Activated CD4-positive, alpha-beta memory T cell treated with anti-CD3 and anti-CD28 coated beads for 36 hours (primary cell): ENCODE measurements around the gene STAB1. TPM values are rescaled to one million over a fixed set of nuclear protein-coding genes. Genes with fewer than 3 reads are reported as not detected.

ENCODE experiments used
- CTCF ChIA-PET: fragments of 350-600 bp; sonication (Branson Sonifier 250); formaldehyde crosslinking; loops from one replicate; lab custom pipeline; 2021; ENCODE audit warnings: antibody characterized with exemption, inconsistent platforms; lab: Charles Lee
- POLR2A ChIA-PET: fragments of 350-600 bp; sonication (Branson Sonifier 250); formaldehyde crosslinking; loops from one replicate; lab custom pipeline; 2021; ENCODE audit warnings: antibody characterized with exemption; lab: Charles Lee
- DNase-seq: peaks from one replicate; pipeline ENCODE4 v3.0.0-alpha.2; 2020
- H3K27ac Mint-ChIP-seq: one replicate; pipeline ENCODE4 v1.8.0; 2021; ENCODE audit warnings: mixed read lengths
- H3K27me3 Mint-ChIP-seq: one replicate; pipeline ENCODE4 v1.8.0; 2021; ENCODE audit warnings: mixed read lengths
- H3K36me3 Mint-ChIP-seq: one replicate; pipeline ENCODE4 v1.8.0; 2021; ENCODE audit warnings: mixed read lengths
- H3K4me1 Mint-ChIP-seq: one replicate; pipeline ENCODE4 v1.8.0; 2021; ENCODE audit warnings: low read depth, mixed read lengths
- H3K4me3 Mint-ChIP-seq: one replicate; pipeline ENCODE4 v1.8.0; 2021; ENCODE audit warnings: mild to moderate bottlenecking, mixed read lengths
- H3K9me3 Mint-ChIP-seq: one replicate; pipeline ENCODE4 v1.8.0; 2021; ENCODE audit warnings: mixed read lengths
- intact Hi-C: fragments of 100-400 bp; cut with micrococcal nuclease; formaldehyde crosslinking; loops from one replicate; pipeline ENCODE4 v1.15.1; 2023
- total RNA-seq, 2 experiments: library from RNA; stranded (reverse); gene quantifications; one replicate each; pipeline ENCODE4 v1.2.3, GENCODE V29; 2021

Gene STAB1
- total RNA-seq, 2 experiments from 2014 or later = 0.14 TPM; not detected in 1

- ChIA-PET POLR2A (no interaction called here), CTCF (no interaction called here)
- intact Hi-C loops = no loop called here
- H3K27ac Mint-ChIP-seq = no peak overlapping the region
- H3K4me3 Mint-ChIP-seq = no peak overlapping the region
- H3K27me3 Mint-ChIP-seq = no peaks in the 10 kb centered on the region
- H3K36me3 Mint-ChIP-seq = peaks cover 33% of the 10 kb centered on the region
- H3K9me3 Mint-ChIP-seq = no peaks in the 10 kb centered on the region
- no peak for DNase-seq
- H3K4me1 Mint-ChIP-seq = no peaks in the 10 kb centered on the region
These were observed 4.9 kb upstream of the STAB1 start for GRCh38 chr3:52490035-52490938.

GRCh38 chr3:52490939-52491526 lies 4.1 kb upstream of the STAB1 start:
- Mint-ChIP-seq H3K9me3 (no peaks in the 10 kb centered on the region), H3K4me3 (no peak overlapping the region), H3K36me3 (peaks cover 28% of the 10 kb centered on the region), H3K4me1 (no peaks in the 10 kb centered on the region), H3K27ac (no peak overlapping the region), H3K27me3 (no peaks in the 10 kb centered on the region)
- no peak for DNase-seq
- CTCF ChIA-PET = no interaction called here
- intact Hi-C loops = no loop called here
- POLR2A ChIA-PET = no interaction called here

DNA sequence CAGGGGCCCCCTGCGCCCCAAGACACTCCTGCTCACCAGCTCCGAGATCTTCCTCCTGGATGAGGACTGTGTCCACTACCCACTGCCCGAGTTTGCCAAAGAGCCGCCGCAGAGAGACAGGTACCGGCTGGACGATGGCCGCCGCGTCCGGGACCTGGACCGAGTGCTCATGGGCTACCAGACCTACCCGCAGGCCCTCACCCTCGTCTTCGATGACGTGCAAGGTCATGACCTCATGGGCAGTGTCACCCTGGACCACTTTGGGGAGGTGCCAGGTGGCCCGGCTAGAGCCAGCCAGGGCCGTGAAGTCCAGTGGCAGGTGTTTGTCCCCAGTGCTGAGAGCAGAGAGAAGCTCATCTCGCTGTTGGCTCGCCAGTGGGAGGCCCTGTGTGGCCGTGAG lies 3.1 kb upstream of the STAB1 start:
- H3K9me3 Mint-ChIP-seq = no peaks in the 10 kb centered on the region
- no peaks in the 10 kb centered on the region for H3K4me1 Mint-ChIP-seq
- no peak overlapping the region for H3K4me3 Mint-ChIP-seq
- ChIA-PET CTCF (no interaction called here), POLR2A (no interaction called here)
- DNase-seq = no peak
- no peak overlapping the region for H3K27ac Mint-ChIP-seq
- intact Hi-C loops = no loop called here
- H3K36me3 Mint-ChIP-seq = peaks cover 28% of the 10 kb centered on the region
- no peaks in the 10 kb centered on the region for H3K27me3 Mint-ChIP-seq

GRCh38 chr3:52493232-52494017 lies 1.7 kb upstream of the STAB1 start:
- POLR2A ChIA-PET = no interaction called here
- no peak overlapping the region for H3K27ac Mint-ChIP-seq
- no peaks in the 10 kb centered on the region for H3K4me1 Mint-ChIP-seq
- no peaks in the 10 kb centered on the region for H3K9me3 Mint-ChIP-seq
- peaks cover 22% of the 10 kb centered on the region for H3K36me3 Mint-ChIP-seq
- CTCF ChIA-PET = no interaction called here
- intact Hi-C loops = no loop called here
- no peak overlapping the region for H3K4me3 Mint-ChIP-seq
- DNase-seq = no peak
- H3K27me3 Mint-ChIP-seq = no peaks in the 10 kb centered on the region

DNA sequence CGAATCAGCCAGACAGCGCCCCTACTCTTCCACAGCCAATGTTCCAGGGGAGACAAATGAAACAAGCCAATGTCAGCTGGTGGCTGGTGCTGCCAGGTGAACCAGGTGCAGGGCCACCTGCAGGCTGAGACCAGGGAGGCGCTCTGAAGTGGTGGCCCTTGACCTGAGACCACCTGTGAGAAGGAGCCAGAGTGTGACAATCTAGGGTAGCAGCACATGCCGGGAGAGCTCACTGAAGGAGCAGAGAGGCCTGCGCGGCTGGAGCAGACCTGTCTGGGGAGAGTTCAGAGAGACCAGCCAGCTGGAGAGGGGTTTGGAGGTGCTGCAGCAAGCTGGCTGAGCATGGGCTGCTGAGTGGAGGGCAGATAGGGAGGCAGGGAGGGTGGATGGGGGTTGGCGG lies 693 bp upstream of the STAB1 start:
- ChIA-PET CTCF (no interaction called here), POLR2A (no interaction called here)
- no peaks in the 10 kb centered on the region for H3K4me1 Mint-ChIP-seq
- intact Hi-C loops = no loop called here
- no peak overlapping the region for H3K4me3 Mint-ChIP-seq
- peaks cover 18% of the 10 kb centered on the region for H3K36me3 Mint-ChIP-seq
- DNase-seq = no peak
- H3K27ac Mint-ChIP-seq = no peak overlapping the region
- no peaks in the 10 kb centered on the region for H3K9me3 Mint-ChIP-seq
- no peaks in the 10 kb centered on the region for H3K27me3 Mint-ChIP-seq

DNA sequence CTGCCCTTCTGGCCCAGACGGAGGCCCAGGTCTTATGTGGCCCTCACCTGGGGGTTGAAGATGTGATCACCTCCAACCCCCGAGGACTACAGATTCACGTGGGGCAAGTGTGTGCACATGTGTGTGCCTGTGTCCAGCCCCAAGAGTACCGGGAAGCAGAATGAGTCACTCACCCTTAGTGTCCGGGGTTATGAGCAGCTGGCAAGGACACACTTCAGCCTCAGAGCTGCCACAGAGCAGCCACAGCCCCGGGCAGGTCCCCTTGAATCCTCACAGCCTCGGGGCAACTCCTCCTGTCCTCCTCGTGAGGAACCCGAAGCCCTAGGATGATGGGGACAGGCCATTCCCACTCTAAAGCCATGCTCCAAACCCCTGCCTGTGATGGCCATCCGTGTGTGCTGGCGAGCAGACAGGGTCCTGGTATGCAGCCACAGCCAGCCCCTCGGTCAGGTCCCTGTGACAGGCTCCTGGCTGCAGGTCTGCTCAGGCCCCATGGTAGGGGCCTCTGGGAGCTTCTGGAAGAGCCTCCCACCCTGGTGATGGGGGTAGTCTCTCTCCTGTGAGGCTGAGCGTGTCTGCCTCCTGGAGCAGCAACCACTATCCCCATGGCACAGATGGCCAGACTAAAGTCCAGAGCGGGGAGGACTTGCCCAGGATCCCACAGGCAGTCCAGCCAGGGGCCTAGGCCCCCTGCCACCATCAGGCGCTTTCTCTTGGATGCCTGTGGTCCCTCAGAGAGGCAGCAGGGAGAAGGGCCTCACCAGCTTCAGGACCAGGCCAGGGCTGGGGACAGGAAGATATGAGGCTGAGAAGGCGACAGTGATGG lies 852 bp downstream of the STAB1 start:
- no peaks in the 10 kb centered on the region for H3K4me1 Mint-ChIP-seq
- ChIA-PET POLR2A (no interaction called here), CTCF (no interaction called here)
- no peak overlapping the region for H3K4me3 Mint-ChIP-seq
- no peaks in the 10 kb centered on the region for H3K27me3 Mint-ChIP-seq
- intact Hi-C loops = no loop called here
- no peaks in the 10 kb centered on the region for H3K9me3 Mint-ChIP-seq
- no peak for DNase-seq
- H3K36me3 Mint-ChIP-seq = peaks cover 14% of the 10 kb centered on the region
- H3K27ac Mint-ChIP-seq = no peak overlapping the region

DNA sequence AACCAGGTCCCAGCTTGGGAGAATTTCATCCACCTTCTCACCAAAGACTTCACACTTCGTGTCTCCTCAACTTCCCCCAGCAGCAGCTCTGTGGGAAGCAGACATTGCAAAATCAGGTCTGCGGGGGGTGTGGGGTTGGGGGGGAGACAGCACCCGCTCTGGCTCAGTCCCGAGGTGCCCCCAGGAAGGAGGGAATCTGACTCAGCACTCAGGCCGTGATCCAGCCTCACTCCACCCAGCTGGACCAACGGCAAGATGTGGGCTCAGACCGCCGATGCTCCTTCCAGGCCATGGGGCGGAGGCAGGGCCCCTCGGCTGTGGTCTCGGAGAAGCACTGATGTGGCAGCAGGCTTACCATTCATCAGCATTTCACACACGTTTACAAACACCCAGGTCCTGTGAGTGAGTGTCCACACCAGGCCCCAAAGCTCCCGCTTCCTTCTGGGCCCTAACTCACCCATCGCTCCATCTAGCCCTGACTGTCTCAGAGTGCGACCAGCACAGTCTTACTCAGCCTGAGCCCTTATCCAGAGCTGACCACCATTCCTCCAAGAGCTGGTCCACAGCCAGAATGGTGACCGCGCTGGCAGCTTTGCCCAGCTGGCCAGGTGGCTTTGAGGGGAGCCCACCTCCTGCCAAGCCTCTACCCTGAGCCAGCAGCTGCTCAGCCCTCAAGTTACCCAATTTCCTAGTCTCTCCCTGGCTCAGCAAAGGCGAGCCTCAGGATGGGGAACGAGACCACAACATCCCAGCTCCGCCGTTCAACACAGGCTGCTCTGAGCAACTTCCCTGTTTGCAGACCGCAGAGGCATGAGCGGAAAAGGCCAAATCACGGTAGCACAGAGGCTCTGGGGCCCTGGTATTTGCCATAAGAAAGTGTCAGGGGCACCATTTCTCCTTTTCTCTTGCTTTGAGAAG lies 3.3 kb downstream of the STAB1 start:
- intact Hi-C loops = no loop called here
- Mint-ChIP-seq H3K9me3 (no peaks in the 10 kb centered on the region), H3K4me1 (no peaks in the 10 kb centered on the region), H3K4me3 (no peak overlapping the region), H3K36me3 (no peaks in the 10 kb centered on the region), H3K27me3 (no peaks in the 10 kb centered on the region), H3K27ac (no peak overlapping the region)
- ChIA-PET CTCF (interaction anchor here (0.5 to 1.4 kb wide), 3 partner anchors 16 to 92 kb away, joined by 3 to 4 read pairs (median 3); no protein-coding TSS in a partner anchor), POLR2A (no interaction called here)
- no peak for DNase-seq

- no peaks in the 10 kb centered on the region for H3K4me1 Mint-ChIP-seq
- H3K27ac Mint-ChIP-seq = no peak overlapping the region
- H3K4me3 Mint-ChIP-seq = no peak overlapping the region
- no peaks in the 10 kb centered on the region for H3K27me3 Mint-ChIP-seq
- POLR2A ChIA-PET = no interaction called here
- intact Hi-C loops = no loop called here
- H3K9me3 Mint-ChIP-seq = no peaks in the 10 kb centered on the region
- CTCF ChIA-PET = no interaction called here
- no peaks in the 10 kb centered on the region for H3K36me3 Mint-ChIP-seq
- no peak for DNase-seq
These were observed 5.9 kb downstream of the STAB1 start for GRCh38 chr3:52501046-52501445.

GRCh38 chr3:52502001-52502400 lies 6.9 kb downstream of the STAB1 start:
- ChIA-PET CTCF (no interaction called here), POLR2A (no interaction called here)
- H3K36me3 Mint-ChIP-seq = no peaks in the 10 kb centered on the region
- DNase-seq = no peak
- H3K4me1 Mint-ChIP-seq = no peaks in the 10 kb centered on the region
- no peak overlapping the region for H3K27ac Mint-ChIP-seq
- intact Hi-C loops = no loop called here
- no peak overlapping the region for H3K4me3 Mint-ChIP-seq
- no peaks in the 10 kb centered on the region for H3K9me3 Mint-ChIP-seq
- no peaks in the 10 kb centered on the region for H3K27me3 Mint-ChIP-seq

GRCh38 chr3:52502808-52503350 lies 7.7 kb downstream of the STAB1 start:
- Mint-ChIP-seq H3K9me3 (no peaks in the 10 kb centered on the region), H3K4me3 (no peak overlapping the region), H3K27me3 (no peaks in the 10 kb centered on the region), H3K36me3 (no peaks in the 10 kb centered on the region), H3K4me1 (no peaks in the 10 kb centered on the region), H3K27ac (no peak overlapping the region)
- no peak for DNase-seq
- ChIA-PET CTCF (no interaction called here), POLR2A (no interaction called here)
- intact Hi-C loops = no loop called here
